WERI-Rb-1 (cell line): Measurements from ENCODE around the gene ADGRD1.
A peak's percentile ranks its signal among the peaks of the same experiment; 100 is the strongest.
"Not testable (repeated sequence)": the region's sequence is repeated elsewhere in the genome, so short reads cannot be mapped to it uniquely, and the experiment has no call there.

Source experiments
- DNase-seq: peaks from one replicate; pipeline ENCODE4 v3.0.0-alpha.2; 2020
- H3K27ac ChIP-seq: fragments of 250-450 bp; sonication (Bioruptor Pico); 2 replicates; pipeline ENCODE4 v1.5.1; 2020; ENCODE audit warnings: mild to moderate bottlenecking, moderate library complexity
- H3K27me3 ChIP-seq: fragments of 250-450 bp; sonication (Bioruptor Pico); 2 replicates; pipeline ENCODE4 v1.5.1; 2021; ENCODE audit warnings: mild to moderate bottlenecking, low read depth, moderate library complexity; ENCODE audit not compliant: insufficient read depth, severe bottlenecking
- H3K36me3 ChIP-seq: fragments of 250-450 bp; sonication (Bioruptor Pico); 2 replicates; pipeline ENCODE4 v1.5.1; 2020; ENCODE audit warnings: mild to moderate bottlenecking, moderate library complexity
- H3K4me3 ChIP-seq: 2 replicates; pipeline ENCODE4 v1.5.1; 2011; ENCODE audit warnings: low read depth, mild to moderate bottlenecking, control low read depth, low read length
- H3K9me3 ChIP-seq: fragments of 250-450 bp; sonication (Bioruptor Pico); 2 replicates; pipeline ENCODE4 v1.5.1; 2021; ENCODE audit warnings: mild to moderate bottlenecking, moderate library complexity; ENCODE audit not compliant: severe bottlenecking
- CTCF ChIP-seq: IDR thresholded peaks from 2 replicates; pipeline ENCODE4 v1.5.1; 2011; ENCODE audit warnings: low read depth, mild to moderate bottlenecking, control low read depth, inconsistent platforms, low read length

ADGRD1 gene

GRCh38 chr12:131065801-131066200 lies 112.1 kb downstream of the ADGRD1 start:
- Histone ChIP-seq H3K27me3 (no peaks in the 10 kb centered on the region), H3K4me3 (no peak overlapping the region), H3K9me3 (peaks cover 6% of the 10 kb centered on the region), H3K36me3 (no peaks in the 10 kb centered on the region), H3K27ac (no peak overlapping the region)
- no peak for TF ChIP-seq CTCF
- no peak for DNase-seq

- no peak for DNase-seq
- no peak for TF ChIP-seq CTCF
- H3K27me3 ChIP-seq = no peaks in the 10 kb centered on the region
Measured at GRCh38 chr12:131066207-131066885, 112.6 kb downstream of the ADGRD1 start.

GRCh38 chr12:131066886-131067490 lies 113.3 kb downstream of the ADGRD1 start:
- no peaks in the 10 kb centered on the region for H3K9me3 ChIP-seq
- H3K4me3 ChIP-seq = no peak overlapping the region
- no peak for TF ChIP-seq CTCF
- no peak for DNase-seq
- no peaks in the 10 kb centered on the region for H3K36me3 ChIP-seq
- no peaks in the 10 kb centered on the region for H3K27me3 ChIP-seq
- no peak overlapping the region for H3K27ac ChIP-seq

More at GRCh38 chr12:131066207-131066885, 112.6 kb downstream of the ADGRD1 start:
- peaks cover 5% of the 10 kb centered on the region for H3K9me3 ChIP-seq
- H3K36me3 ChIP-seq = no peaks in the 10 kb centered on the region
- H3K27ac ChIP-seq = no peak overlapping the region
- no peak overlapping the region for H3K4me3 ChIP-seq

- no peak for TF ChIP-seq CTCF
- peaks cover 2% of the 10 kb centered on the region for H3K9me3 ChIP-seq
- H3K36me3 ChIP-seq = no peaks in the 10 kb centered on the region
- no peak overlapping the region for H3K4me3 ChIP-seq
- no peaks in the 10 kb centered on the region for H3K27me3 ChIP-seq
- DNase-seq = no peak
- H3K27ac ChIP-seq = no peak overlapping the region
Measured at GRCh38 chr12:131067981-131068851, 114.5 kb downstream of the ADGRD1 start.

GRCh38 chr12:131068926-131069720 lies 115.4 kb downstream of the ADGRD1 start:
- not testable (repeated sequence) for H3K36me3 ChIP-seq, H3K4me3 ChIP-seq, H3K27me3 ChIP-seq, H3K9me3 ChIP-seq, H3K27ac ChIP-seq
- peak; percentile 29 for DNase-seq

GRCh38 chr12:131070136-131070535 lies 116.4 kb downstream of the ADGRD1 start:
- H3K9me3 ChIP-seq, H3K4me3 ChIP-seq, H3K27me3 ChIP-seq, DNase-seq, H3K36me3 ChIP-seq, H3K27ac ChIP-seq: not testable (repeated sequence)

GRCh38 chr12:131070668-131071067 lies 117.0 kb downstream of the ADGRD1 start:
- not testable (repeated sequence) for H3K27ac ChIP-seq, H3K36me3 ChIP-seq, DNase-seq, H3K27me3 ChIP-seq, H3K9me3 ChIP-seq, H3K4me3 ChIP-seq

- not testable (repeated sequence) for DNase-seq, H3K27ac ChIP-seq, H3K36me3 ChIP-seq, H3K4me3 ChIP-seq, H3K27me3 ChIP-seq, H3K9me3 ChIP-seq
Measured at GRCh38 chr12:131071234-131071820, 117.6 kb downstream of the ADGRD1 start.

GRCh38 chr12:131071950-131072349 lies 118.2 kb downstream of the ADGRD1 start:
- H3K27ac ChIP-seq, H3K27me3 ChIP-seq, DNase-seq, H3K4me3 ChIP-seq, H3K9me3 ChIP-seq, H3K36me3 ChIP-seq: not testable (repeated sequence)
